T-cell (primary cell): ENCODE results near the gene DGKA. TPM values are rescaled to one million over a fixed set of nuclear protein-coding genes. Genes with fewer than 3 reads are reported as not detected.
"Not testable (repeated sequence)": the region's sequence is repeated elsewhere in the genome, so short reads cannot be mapped to it uniquely, and the experiment has no call there.

Source experiments
- ATAC-seq, 4 experiments: fragments of 200-7000 bp in 3 of 4; fragments of 150-1000 bp in 1 of 4; cut with Tn5 transposase; replicated peaks in 1 of 4; 1 replicate in 3 of 4; 2 replicates in 1 of 4; pipeline ENCODE4 v1.10.0; 2021; ENCODE audit warnings: moderate library complexity in 3 of 4, mild to moderate bottlenecking in 2 of 4, moderate number of reproducible peaks in 1 of 4
- CTCF ChIA-PET, 2 donors: fragments of 300-600 bp; sonication (Branson Sonifier 250); formaldehyde crosslinking; loops; one replicate each; lab custom pipeline; 2022; ENCODE audit warnings: antibody characterized with exemption in 2 of 2; lab: Charles Lee
- POLR2A ChIA-PET, 2 donors: fragments of 300-600 bp; sonication (Branson Sonifier 250); formaldehyde crosslinking; loops; one replicate each; lab custom pipeline; 2022; ENCODE audit warnings: antibody characterized with exemption in 2 of 2; lab: Charles Lee
- DNase-seq, 35 experiments: peaks; one replicate each; pipeline versions ENCODE4 v3.0.0 to v3.0.0-alpha.2; 2013 to 2023
- H3K27ac ChIP-seq: one replicate; pipeline ENCODE4 v1.5.1; 2013; ENCODE audit warnings: low read length
- H3K27me3 ChIP-seq, 2 experiments: replicated peaks in 1 of 2; 1 replicate in 1 of 2; 2 replicates in 1 of 2; pipeline versions ENCODE4 v1.6.1 to v1.7.0; 2013; ENCODE audit warnings: low read length in 1 of 2, mixed read lengths in 1 of 2; ENCODE audit not compliant: control insufficient read depth in 2 of 2, insufficient read depth in 2 of 2; ENCODE audit errors: extremely low read depth in 1 of 2
- H3K36me3 ChIP-seq, 2 donors: 1 replicate in 1 of 2; 2 replicates in 1 of 2; pipeline versions ENCODE4 v1.6.1 to v1.7.0; 2013; ENCODE audit warnings: low read length in 1 of 2; ENCODE audit not compliant: control insufficient read depth in 2 of 2, insufficient read depth in 1 of 2; ENCODE audit errors: extremely low read depth in 1 of 2
- H3K4me1 ChIP-seq, 2 experiments: 1 replicate in 1 of 2; 2 replicates in 1 of 2; pipeline versions ENCODE4 v1.6.1 to v1.7.0; 2013; ENCODE audit warnings: low read length in 2 of 2, mixed read lengths in 1 of 2; ENCODE audit not compliant: insufficient read depth in 2 of 2, control insufficient read depth in 1 of 2; ENCODE audit errors: extremely low read depth in 1 of 2
- H3K4me3 ChIP-seq, 2 donors: 1 replicate in 1 of 2; 2 replicates in 1 of 2; pipeline versions ENCODE4 v1.5.1 to v1.7.0; 2013; ENCODE audit warnings: mild to moderate bottlenecking in 2 of 2, low read length in 1 of 2, moderate library complexity in 1 of 2; ENCODE audit not compliant: control insufficient read depth in 1 of 2; ENCODE audit errors: extremely low read depth in 1 of 2
- H3K9me3 ChIP-seq: 2 replicates; pipeline ENCODE4 v1.7.0; 2013
- H3K27ac Mint-ChIP-seq, 2 donors: one replicate each; pipeline ENCODE4 v1.8.0; 2020 to 2021; ENCODE audit warnings: mild to moderate bottlenecking in 2 of 2, mixed read lengths in 2 of 2
- H3K27me3 Mint-ChIP-seq, 2 donors: one replicate each; pipeline ENCODE4 v1.8.0; 2021 to 2022; ENCODE audit warnings: mixed read lengths in 2 of 2
- H3K36me3 Mint-ChIP-seq: one replicate; pipeline ENCODE4 v1.8.0; 2021; ENCODE audit warnings: mixed read lengths
- H3K4me1 Mint-ChIP-seq, 3 donors: one replicate each; pipeline ENCODE4 v1.8.0; 2020 to 2022; ENCODE audit warnings: mixed read lengths in 3 of 3, mild to moderate bottlenecking in 1 of 3
- H3K4me3 Mint-ChIP-seq, 3 donors: one replicate each; pipeline ENCODE4 v1.8.0; 2020 to 2022; ENCODE audit warnings: mild to moderate bottlenecking in 3 of 3, mixed read lengths in 3 of 3, moderate library complexity in 3 of 3
- H3K9me3 Mint-ChIP-seq, 3 donors: one replicate each; pipeline ENCODE4 v1.8.0; 2020 to 2022; ENCODE audit warnings: mixed read lengths in 3 of 3
- WGBS: methylation state at CpG from one replicate; pipeline ENCODE4 v1.1.5; 2013; ENCODE audit warnings: missing lambda C conversion rate; ENCODE audit not compliant: insufficient coverage; 5-methylcytosine and 5-hydroxymethylcytosine counted together
- total RNA-seq, 35 experiments: library from RNA in 6 of 35; stranded (reverse) in 6 of 35; fragments of 120-200 nt in 1 of 35; gene quantifications; one replicate each; pipeline versions ENCODE4 v1.2.1 to v1.2.4 and lab custom pipeline; 2013 to 2026

Gene DGKA
- total RNA-seq, 5 donors from 2014 or later (not counting 1 experiment from before 2014, with no cell fraction given) = 896 to 1,314 (median 1,231) TPM

DNA sequence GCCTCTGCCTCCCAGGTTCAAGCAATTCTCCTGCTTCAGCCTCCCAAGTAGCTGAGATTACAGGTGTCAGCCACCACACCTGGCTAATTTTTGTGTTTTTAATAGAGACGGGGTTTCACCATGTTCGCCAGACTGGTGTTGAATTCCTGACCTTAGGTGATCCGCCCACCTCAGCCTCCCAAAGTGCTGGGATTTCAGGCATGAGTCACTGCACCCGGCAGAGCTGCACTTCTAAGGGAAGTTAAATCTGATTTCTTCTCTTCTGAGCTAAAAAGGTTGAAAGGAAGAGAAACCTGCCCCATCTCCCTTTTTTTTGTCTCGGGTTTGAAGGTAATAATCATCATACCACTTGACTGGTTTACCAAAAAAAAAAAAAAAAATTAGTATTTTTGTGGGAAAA, 50.9 kb downstream of the DGKA start:
- not testable (repeated sequence) for H3K27me3 ChIP-seq, H3K27ac ChIP-seq, ATAC-seq, H3K27me3 Mint-ChIP-seq, H3K9me3 ChIP-seq, H3K4me3 ChIP-seq, H3K4me3 Mint-ChIP-seq, H3K9me3 Mint-ChIP-seq, H3K4me1 ChIP-seq, H3K27ac Mint-ChIP-seq, DNase-seq
- H3K36me3 ChIP-seq = peaks cover 0 to 42% of the 10 kb centered on the region in 2 donors
- peaks cover 31% of the 10 kb centered on the region for H3K36me3 Mint-ChIP-seq
- 92% methylated on average over 2 of the region's 5 CpGs for WGBS
- ChIA-PET POLR2A (interaction anchor here in 1 of 2 donors (0.6 to 1.1 kb wide), 4 partner anchors 8 to 172 kb away, joined by 3 to 15 read pairs (median 8); partner anchors contain the start of gene RAB5B), CTCF (interaction anchor here (0.6 to 1.3 kb wide), 7 partner anchors 8 to 270 kb away, joined by 3 to 5 read pairs (median 3); partner anchors contain the start of genes MYL6B (in 1 of the 2) and RAB5B (in 1 of the 2))
- H3K4me1 Mint-ChIP-seq = peaks cover 33 to 38% (median 34%) of the 10 kb centered on the region in 3 donors

DNA sequence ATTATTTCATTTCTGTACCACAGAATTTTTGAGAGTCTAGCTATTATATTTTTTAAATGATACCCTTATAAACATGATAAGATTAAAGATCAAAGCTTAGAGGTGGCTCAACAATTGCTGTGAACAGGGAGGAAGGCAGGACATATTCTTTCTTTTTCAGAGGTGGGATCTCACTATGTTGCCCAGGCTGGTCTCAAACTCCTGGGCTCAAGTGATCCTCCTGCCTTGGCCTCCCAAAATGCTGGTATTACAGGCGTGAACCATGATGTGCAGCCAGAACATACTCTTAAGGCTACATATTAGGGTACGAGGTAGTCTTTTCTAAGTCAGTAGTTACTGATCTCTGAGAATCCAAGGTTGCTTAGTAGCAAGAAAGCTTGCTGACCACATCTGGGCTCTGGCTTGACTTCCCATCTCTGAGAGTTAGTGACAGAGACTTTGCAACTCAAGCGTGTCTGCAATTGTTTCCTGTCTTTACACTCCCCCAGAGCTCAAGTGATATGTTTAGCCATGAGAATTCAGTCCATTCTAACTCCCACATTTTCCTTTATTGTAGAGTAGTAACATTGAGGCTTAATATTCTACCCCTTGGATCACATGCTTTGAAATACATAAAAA, 51.5 kb downstream of the DGKA start:
- Histone ChIP-seq H3K36me3 (peaks cover 0 to 45% of the 10 kb centered on the region in 2 donors), H3K4me3 (no peak overlapping the region), H3K9me3 (no peaks in the 10 kb centered on the region), H3K27me3 (no peaks in the 10 kb centered on the region), H3K27ac (no peak overlapping the region), H3K4me1 (peaks cover 0 to 5% of the 10 kb centered on the region in 2 experiments)
- Mint-ChIP-seq H3K36me3 (peaks cover 31% of the 10 kb centered on the region), H3K27ac (no peak overlapping the region), H3K9me3 (no peaks in the 10 kb centered on the region), H3K4me1 (peaks cover 28 to 33% (median 29%) of the 10 kb centered on the region in 3 donors), H3K4me3 (no peak overlapping the region), H3K27me3 (no peaks in the 10 kb centered on the region)
- ATAC-seq (no peak), DNase-seq (no peak)
- 100% methylated on average over 2 of the region's 3 CpGs for WGBS
- ChIA-PET CTCF (interaction anchor here (0.6 to 1.3 kb wide), 10 partner anchors 8 to 269 kb away, joined by 3 to 8 read pairs (median 3); partner anchors contain the start of genes MYL6B (in 1 of the 2) and RAB5B (in 1 of the 2)), POLR2A (interaction anchor here (0.6 to 1.1 kb wide), 6 partner anchors 9 to 173 kb away, joined by 3 to 15 read pairs (median 6); partner anchors contain the start of gene RAB5B (in 1 of the 2))

DNA sequence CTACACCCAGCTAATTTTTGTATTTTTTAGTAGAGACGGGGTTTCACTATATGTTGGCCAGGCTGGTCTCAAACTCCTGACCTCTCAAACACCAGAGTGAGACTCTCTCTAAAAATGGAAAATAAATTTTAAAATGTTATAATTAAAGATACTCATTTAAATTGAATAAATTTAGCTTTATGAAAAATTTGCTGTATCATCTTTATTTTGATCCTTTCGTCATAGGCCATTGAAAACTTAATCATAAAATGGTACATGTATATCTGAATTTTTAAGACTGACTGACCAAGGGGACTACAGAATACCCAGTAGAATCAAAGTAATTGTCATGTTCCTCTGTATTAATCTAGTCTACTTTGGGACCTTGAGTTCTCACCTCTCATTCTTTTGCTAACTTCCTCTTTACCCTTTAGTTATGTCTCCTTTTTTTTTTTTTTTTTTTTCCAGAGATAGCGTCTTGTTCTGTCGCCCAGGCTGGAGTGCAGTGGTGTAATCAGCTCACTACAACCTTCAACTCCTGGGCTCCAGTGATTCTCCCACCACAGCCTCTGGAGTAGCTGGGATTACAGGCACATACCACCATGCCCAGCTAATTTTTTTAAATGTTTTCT, 52.4 kb downstream of the DGKA start:
- WGBS = no CpG with 5 or more reads among the region's 4 CpGs
- Mint-ChIP-seq H3K27ac (peak overlapping the region in 1 of 2 donors; percentile 39), H3K9me3 (no peaks in the 10 kb centered on the region), H3K27me3 (no peaks in the 10 kb centered on the region), H3K4me3 (no peak overlapping the region), H3K4me1 (peaks cover 19 to 26% (median 23%) of the 10 kb centered on the region in 3 donors), H3K36me3 (peaks cover 26% of the 10 kb centered on the region)
- Histone ChIP-seq H3K27ac (no peak overlapping the region), H3K9me3 (no peaks in the 10 kb centered on the region), H3K4me1 (peaks cover 0 to 5% of the 10 kb centered on the region in 2 experiments), H3K27me3 (no peaks in the 10 kb centered on the region), H3K4me3 (no peak overlapping the region), H3K36me3 (peaks cover 0 to 48% of the 10 kb centered on the region in 2 donors)
- ChIA-PET POLR2A (interaction anchor here (0.6 to 2.2 kb wide), 5 partner anchors 9 to 652 kb away, joined by 3 to 13 read pairs (median 4); partner anchors contain the start of gene RAB5B (in 1 of the 2)), CTCF (interaction anchor here (0.5 to 1.2 kb wide), 5 partner anchors 10 to 653 kb away, joined by 3 to 9 read pairs (median 5); partner anchors contain the start of gene RAB5B (in 1 of the 2))
- DNase-seq (no peak), ATAC-seq (no peak)

DNA sequence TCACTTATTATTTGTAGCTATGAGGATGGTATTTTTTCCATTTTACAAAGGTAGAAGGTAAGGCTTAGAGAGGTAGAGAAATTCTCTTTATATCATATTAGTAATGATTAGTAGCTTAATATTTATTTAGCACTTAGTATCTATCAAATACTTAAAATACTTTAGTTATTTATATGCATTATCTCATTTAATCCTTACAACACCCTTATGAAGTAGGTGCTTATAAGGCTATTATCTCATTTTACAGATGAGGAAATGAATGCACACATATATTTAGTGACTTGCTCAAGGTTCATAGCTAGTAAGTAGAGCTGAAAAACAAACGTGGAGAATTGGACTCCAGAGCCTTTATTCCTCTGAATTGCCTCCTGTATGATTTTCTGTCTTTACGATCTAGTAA, 53.9 kb downstream of the DGKA start:
- no peaks in the 10 kb centered on the region for H3K9me3 ChIP-seq
- peaks cover 26% of the 10 kb centered on the region for H3K36me3 Mint-ChIP-seq
- H3K9me3 Mint-ChIP-seq = no peaks in the 10 kb centered on the region
- H3K27me3 ChIP-seq = no peaks in the 10 kb centered on the region
- H3K36me3 ChIP-seq = peaks cover 0 to 53% of the 10 kb centered on the region in 2 donors
- H3K27ac Mint-ChIP-seq = no peak overlapping the region
- DNase-seq (no peak), ATAC-seq (no peak)
- no CpG with 5 or more reads among the region's 2 CpGs for WGBS
- CTCF ChIA-PET = interaction anchor here in 1 of 2 donors (0.5 to 1.8 kb wide), 5 partner anchors 11 to 224 kb away, joined by 3 to 12 read pairs (median 4); partner anchors contain the start of gene RAB5B
- H3K27ac ChIP-seq = no peak overlapping the region
- POLR2A ChIA-PET = interaction anchor here (0.6 to 2.2 kb wide), 4 partner anchors 10 to 61 kb away, joined by 3 to 13 read pairs (median 4); partner anchors contain the start of gene RAB5B (in 2 of the 2)
- H3K27me3 Mint-ChIP-seq = no peaks in the 10 kb centered on the region
- H3K4me1 ChIP-seq = peaks cover 0 to 5% of the 10 kb centered on the region in 2 experiments
- H3K4me1 Mint-ChIP-seq = peaks cover 6 to 17% (median 15%) of the 10 kb centered on the region in 3 donors
- no peak overlapping the region for H3K4me3 Mint-ChIP-seq
- no peak overlapping the region for H3K4me3 ChIP-seq

DNA sequence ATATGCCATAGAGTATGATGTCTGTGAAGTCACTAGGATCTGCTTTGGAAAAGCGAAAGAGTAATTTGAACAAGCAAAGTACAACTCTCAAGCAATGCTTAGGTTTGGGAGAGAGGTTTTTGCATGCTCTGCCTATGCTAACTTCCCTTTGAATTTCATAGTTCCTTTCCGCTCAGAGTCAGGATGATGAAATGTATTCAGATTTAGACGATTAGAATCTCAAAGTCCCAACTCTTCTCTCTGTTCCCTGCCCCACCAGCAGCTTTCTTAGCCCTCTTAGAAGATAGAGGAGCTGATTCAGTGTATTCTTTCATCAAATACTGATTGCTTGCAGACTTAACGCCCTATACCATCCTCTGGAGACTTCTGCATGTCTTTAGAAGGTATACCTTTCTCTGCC, 54.4 kb downstream of the DGKA start:
- no peaks in the 10 kb centered on the region for H3K9me3 ChIP-seq
- POLR2A ChIA-PET = interaction anchor here (1.8 to 2.2 kb wide), 2 partner anchors 11 kb away, joined by 5 to 13 read pairs; partner anchors contain the start of gene RAB5B (in 2 of the 2)
- Mint-ChIP-seq H3K9me3 (no peaks in the 10 kb centered on the region), H3K27ac (peak overlapping the region in 1 of 2 donors; percentile 6), H3K36me3 (peaks cover 25% of the 10 kb centered on the region), H3K27me3 (no peaks in the 10 kb centered on the region), H3K4me1 (peaks cover 2 to 14% (median 12%) of the 10 kb centered on the region in 3 donors), H3K4me3 (no peak overlapping the region)
- peaks cover 0 to 5% of the 10 kb centered on the region in 2 experiments for H3K4me1 ChIP-seq
- H3K36me3 ChIP-seq = peaks cover 0 to 57% of the 10 kb centered on the region in 2 donors
- no CpG with 5 or more reads among the region's 4 CpGs for WGBS
- CTCF ChIA-PET = interaction anchor here in 1 of 2 donors (1.8 kb wide), 1 partner anchor 11 kb away, joined by 9 read pairs; no protein-coding TSS in a partner anchor
- DNase-seq = no peak
- no peak overlapping the region for H3K27ac ChIP-seq
- H3K4me3 ChIP-seq = no peak overlapping the region
- ATAC-seq = no peak
- H3K27me3 ChIP-seq = no peaks in the 10 kb centered on the region

DNA sequence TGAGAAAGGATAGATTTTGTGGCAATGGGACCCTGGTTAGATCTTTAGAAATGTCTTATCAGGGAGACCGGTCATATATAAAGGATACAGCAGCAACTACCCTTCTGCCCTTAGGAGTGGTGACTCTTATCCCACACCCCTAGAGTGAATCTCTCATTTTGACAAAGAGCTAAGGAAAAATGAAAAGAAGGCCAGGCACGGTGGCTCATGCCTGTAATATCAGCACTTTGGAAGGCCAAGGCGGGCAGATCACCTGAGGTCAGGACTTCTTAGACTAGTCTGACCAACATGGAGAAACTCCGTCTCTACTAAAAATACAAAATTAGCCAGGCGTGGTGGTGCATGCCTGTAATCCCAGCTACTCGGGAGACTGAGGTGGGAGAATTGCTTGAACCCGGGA, 55.0 kb downstream of the DGKA start:
- WGBS = 100% methylated on average over 1 of the region's 7 CpGs
- not testable (repeated sequence) for H3K4me3 ChIP-seq, H3K27me3 ChIP-seq, H3K4me3 Mint-ChIP-seq, ATAC-seq, H3K9me3 ChIP-seq, H3K9me3 Mint-ChIP-seq, DNase-seq, H3K4me1 Mint-ChIP-seq, H3K4me1 ChIP-seq, H3K27me3 Mint-ChIP-seq, H3K27ac Mint-ChIP-seq, H3K27ac ChIP-seq
- ChIA-PET CTCF (interaction anchor here in 1 of 2 donors (1.8 kb wide), 1 partner anchor 10 kb away, joined by 9 read pairs; no protein-coding TSS in a partner anchor), POLR2A (interaction anchor here in 1 of 2 donors (0.6 kb wide), 1 partner anchor 209 kb away, joined by 5 read pairs; no protein-coding TSS in a partner anchor)
- peaks cover 3 to 60% of the 10 kb centered on the region in 2 donors for H3K36me3 ChIP-seq
- peaks cover 27% of the 10 kb centered on the region for H3K36me3 Mint-ChIP-seq
